GM19324 (cell line): ENCODE data around the gene CNIH3.
"Not testable (repeated sequence)": the region's sequence is repeated elsewhere in the genome, so short reads cannot be mapped to it uniquely, and the experiment has no call there.

Source experiments
- ATAC-seq: cut with Tn5 transposase; IDR thresholded peaks from one replicate; pipeline ENCODE4 v1.9.1; 2021; ENCODE audit warnings: mild to moderate bottlenecking, moderate library complexity; ENCODE audit not compliant: unreplicated experiment, low FRiP score

CNIH3 gene

DNA sequence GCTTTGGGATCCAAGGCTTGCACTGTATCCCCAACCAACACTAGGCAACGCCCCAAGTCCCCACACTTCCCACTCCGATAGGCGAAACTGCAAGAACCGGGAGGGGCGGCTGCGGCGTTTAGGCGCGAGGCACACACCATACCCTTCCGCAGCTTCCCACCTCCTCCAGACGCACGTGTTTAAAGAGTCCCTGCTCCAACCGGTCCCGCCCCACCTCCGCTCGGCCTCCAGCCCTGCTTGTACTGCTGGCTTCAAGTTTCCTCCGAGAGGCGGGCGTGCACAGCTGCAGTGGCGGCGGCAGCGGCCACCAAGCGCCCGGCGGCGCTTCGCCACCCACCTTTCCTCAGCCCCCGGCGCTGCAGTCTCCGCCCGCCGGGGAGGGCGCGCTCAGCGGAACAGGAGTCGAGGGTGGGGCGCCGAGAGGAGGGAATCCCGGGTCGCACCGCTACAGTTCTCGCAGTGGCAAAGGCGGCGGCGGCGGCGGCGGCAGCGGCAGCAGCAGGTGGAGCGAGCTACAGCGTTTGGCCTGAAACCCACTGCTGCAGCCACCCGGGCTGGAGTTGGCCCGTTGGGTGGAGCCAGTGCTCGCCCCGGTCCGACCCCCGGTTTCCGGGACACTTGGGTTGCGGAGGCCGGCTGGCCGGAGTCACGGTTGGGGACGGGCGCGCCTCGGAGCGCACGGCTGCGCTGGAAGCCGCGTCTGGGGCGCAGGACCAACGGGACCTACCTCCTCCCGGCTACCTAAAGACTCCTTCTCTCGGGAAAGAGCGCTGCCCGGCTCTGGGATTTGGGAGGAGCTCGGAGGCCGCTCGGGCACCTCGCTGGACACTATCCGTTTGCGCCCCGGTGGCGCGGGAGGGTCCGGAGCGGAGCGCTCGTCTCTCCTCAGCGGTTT, at the start of gene CNIH3:
Gene CNIH3, plus strand, starts transcription at position 457 of the 895 bp plus-strand sequence. CDS start 858 bp downstream, outside the sequence.
- no peak for ATAC-seq

DNA sequence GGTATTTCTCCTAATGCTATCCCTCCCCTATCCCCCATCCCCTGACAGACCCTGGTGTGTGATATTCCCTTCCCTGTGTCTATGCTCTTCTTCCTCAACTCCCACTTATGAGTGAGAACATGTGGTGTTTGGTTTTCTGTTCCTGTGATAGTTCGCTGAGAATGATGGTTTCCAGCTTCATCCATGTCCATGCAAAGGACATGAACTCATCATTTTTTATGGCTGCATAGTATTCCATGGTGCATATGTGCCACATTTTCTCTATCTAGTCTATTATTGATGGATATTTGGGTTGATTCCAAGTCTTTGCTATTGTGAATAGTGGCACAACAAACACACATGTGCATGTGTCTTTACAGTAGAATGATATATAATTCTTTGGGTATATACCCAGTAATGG, 49.6 kb upstream of the CNIH3 start:
- not testable (repeated sequence) for ATAC-seq

DNA sequence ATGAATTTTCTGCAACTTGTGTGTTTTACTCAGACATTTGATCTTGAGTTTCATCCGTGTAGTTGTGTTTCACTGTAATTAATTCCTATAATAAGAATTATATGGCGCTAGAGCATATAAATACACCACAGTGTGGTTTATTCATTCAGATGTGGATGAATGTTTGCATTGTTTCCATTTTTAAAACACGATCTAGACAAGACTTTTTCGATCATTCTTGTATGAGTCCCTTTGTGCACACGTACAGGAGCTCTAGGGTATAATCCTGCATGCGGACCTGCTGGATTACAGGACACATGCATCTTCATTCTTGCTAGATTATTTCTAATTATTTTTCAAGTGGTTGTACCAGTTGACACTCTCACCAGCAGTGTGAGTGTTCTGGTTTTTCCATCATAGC, 46.8 kb upstream of the CNIH3 start:
- ATAC-seq = no peak

DNA sequence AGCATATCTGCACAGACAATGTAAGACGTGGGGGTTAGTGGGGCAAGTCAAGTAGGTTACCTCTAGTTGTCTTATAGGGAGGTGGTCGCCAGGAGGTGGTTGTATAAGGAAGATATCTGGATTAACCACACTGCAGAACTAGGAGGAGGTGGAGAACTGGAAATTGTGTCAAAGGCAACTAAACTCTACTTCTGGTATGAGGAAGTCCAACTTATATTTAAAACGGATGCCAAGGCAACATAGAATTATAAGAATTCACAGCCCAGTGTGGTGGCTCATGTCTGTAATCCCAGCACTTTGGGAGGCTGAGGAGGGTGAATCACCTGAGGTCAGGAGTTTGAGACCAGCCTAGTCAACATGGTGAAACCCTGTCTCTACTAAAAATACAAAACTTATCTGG, 44.1 kb upstream of the CNIH3 start:
- ATAC-seq = not testable (repeated sequence)

DNA sequence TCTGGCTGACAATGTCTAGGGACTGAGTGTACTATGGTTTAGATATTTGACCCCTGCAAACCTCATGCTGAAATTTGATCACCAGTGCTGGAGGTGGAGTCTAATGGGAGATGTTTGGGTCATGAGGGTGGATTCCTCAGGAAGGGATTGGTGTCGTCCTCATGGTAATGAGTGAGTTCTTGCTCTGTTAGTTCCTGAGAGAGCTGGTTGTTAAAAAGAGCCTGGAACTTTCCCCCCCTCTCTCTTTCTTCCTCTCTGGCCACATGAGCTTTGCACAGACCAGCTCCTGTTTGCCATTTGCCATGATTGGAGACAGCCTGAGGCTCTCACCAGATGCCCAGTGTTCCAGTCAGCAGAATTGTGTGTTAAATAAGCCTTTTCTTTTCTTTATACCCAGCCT, 36.6 kb upstream of the CNIH3 start:
- ATAC-seq = no peak

DNA sequence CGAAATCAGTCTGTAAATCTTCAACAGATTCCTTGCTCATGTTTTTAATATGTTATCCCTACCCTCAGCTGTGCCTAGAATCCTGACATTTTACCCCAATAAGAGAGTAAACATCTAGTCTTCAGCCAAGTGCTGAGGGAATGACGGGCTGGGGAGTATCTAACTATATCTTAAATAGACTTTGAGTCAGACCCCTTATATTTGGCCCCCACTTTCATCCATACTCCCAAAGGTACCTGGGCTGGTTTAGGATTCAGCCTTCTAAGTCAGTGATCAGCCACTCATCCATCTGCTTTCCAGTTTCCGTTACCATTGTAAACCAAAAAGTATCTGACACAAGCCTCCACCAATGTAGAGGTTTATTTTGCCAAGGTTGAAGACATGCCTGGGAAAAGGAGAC, 36.1 kb upstream of the CNIH3 start:
- ATAC-seq = no peak

DNA sequence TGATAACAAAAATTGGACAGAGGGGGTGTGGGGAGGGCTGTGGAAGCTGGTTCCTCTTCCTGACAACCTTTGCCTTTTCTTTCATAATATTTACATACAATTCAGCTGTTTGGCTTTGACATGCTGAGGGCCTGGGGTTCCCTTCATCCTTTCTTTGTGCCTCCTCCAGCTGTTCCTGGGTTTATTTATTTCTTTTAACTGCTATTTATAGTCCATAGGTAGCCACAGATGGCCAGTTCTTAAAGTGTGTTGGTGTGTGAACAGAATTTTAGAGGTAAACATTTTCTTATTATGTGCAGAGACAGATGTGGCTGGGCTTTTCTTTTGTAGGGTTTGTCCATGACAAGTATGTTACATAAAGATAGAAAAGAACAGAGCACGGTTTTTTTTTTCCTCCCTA, 34.1 kb upstream of the CNIH3 start:
- ATAC-seq = no peak

DNA sequence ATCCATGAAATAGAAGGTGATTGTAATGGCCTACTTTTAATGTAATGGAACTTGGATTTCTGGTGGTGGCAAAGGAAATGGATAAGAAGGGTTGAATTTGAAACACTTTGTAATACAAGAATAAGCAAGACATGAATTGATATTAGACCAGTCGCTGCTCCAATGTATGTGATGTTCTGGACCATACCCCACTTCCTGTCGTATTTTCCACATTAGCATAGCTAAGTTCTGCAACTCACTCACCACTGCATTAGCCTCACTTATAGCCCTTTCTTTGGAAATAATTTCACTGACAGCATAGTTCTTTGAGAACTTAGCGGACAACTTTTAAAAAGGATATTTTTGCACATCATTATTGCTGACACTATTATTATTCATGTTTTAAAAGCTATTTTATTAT, 32.3 kb upstream of the CNIH3 start:
- no peak for ATAC-seq

- no peak for ATAC-seq
Measured at GRCh38 chr1:224585051-224585450, 31.1 kb upstream of the CNIH3 start.

GRCh38 chr1:224587051-224587450, 29.1 kb upstream of the CNIH3 start:
- no peak for ATAC-seq

DNA sequence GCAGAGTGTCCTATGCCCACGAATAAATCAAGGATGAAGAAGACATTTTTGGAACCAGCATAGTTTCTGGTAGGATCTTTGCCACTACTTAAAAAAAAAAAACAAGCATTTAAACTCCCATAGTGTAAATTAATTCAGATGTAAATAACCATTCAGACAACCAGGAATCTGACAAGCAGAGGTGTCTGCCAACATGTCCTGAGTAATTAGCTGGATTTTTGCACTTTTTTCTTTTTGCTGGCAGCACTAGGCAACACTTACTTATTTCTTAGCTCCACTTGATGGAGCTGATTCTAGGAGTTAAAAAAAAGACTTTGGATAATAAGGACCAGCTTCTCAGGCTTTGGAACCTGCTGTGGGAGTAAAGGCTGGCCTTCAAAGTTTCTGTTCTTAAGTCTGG, 27.6 kb upstream of the CNIH3 start:
- no peak for ATAC-seq

DNA sequence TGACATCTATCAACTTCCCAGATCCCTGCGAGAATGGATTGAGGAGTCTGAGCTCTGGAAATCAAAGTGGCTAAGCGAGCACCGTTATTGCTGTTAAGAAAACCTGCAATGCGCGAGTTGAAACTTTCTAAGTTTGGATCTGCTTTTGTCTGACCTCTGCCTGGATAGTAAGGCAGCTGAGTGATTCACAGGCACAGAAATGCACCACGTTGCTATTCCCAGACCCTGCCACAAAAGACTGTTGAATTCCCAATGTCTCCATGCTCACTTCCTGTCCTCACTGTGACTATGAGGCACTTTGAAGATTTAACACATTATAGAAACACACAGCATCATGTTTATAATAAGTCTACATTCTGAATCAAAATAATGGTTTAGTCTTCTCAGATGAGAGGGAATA, 27.1 kb upstream of the CNIH3 start:
- ATAC-seq = no peak

DNA sequence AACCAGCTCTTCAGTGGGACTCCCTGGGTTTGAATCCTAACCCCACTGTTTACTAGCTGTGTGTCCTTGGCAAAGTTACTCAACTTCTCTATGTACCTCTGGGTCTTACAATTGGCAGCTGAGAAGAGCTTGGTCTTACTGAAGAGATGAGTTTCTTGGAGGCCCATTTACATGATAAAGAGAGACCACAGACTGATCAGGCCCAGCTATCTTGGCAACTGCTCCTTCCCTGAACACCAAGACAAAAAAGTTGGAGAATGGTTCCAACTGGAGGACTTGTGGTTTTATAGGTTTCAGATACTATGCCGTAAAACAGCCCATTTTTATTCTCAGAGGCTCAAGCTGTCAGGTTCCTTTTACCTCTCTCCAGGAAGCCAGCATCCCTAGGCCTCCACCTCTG, 24.8 kb upstream of the CNIH3 start:
- ATAC-seq = no peak

- ATAC-seq = peak; percentile 56
Measured at GRCh38 chr1:224592636-224593582, 23.2 kb upstream of the CNIH3 start.

- ATAC-seq = no peak
Measured at GRCh38 chr1:224594360-224594759, 21.8 kb upstream of the CNIH3 start.

GRCh38 chr1:224594851-224595250, 21.3 kb upstream of the CNIH3 start:
- ATAC-seq = no peak

- ATAC-seq = no peak
Measured at GRCh38 chr1:224605482-224606181, 10.5 kb upstream of the CNIH3 start.

GRCh38 chr1:224607188-224608148, 8.6 kb upstream of the CNIH3 start:
- ATAC-seq = no peak

DNA sequence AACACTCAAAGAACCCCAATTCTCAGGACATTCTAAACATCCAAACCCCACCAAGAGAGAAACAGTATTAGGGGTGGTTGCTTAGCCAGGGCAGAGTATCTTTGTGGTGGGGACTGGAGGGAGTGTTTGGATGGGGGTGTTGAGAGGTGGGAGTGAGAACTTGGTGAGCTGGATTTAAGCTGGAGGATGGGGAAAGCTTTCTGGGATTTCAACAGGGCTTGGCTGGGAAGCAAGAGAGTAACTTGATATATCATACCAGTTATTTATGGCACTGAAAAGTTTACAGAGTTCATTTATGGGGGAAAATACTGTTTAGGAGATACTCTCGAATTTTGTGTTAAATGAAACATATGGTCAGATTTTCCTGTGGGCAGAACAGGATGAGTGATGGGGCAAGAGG, 6.8 kb upstream of the CNIH3 start:
- no peak for ATAC-seq

DNA sequence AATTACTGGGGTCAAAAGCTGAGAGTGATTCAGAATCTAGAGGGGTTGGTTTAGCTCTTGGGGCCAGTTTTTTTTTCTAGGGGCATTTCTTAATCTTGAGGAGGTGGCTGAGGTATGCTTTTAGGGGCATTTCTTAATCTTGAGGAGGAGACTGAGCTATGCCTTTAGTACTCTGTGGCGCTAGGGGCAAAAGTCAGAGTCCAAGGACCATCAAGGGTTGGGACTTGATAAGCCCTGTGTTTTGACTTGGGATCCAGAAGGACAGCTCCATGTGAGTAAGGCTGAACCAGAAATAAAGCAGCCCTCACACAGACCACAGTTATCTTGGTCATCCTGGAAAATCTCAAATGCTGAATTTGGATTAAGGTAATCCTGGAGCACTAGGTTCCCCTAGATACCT, 3.9 kb upstream of the CNIH3 start:
- no peak for ATAC-seq
